B cell (primary cell): ENCODE measurements around the gene USP48. TPM values are rescaled to one million over a fixed set of nuclear protein-coding genes. Genes with fewer than 3 reads are reported as not detected.

Source experiments
- ATAC-seq: fragments of 200-7000 bp; cut with Tn5 transposase; one replicate; pipeline ENCODE4 v1.10.0; 2021; ENCODE audit warnings: low read depth, mild to moderate bottlenecking, moderate number of reproducible peaks, moderate library complexity
- CTCF ChIA-PET: fragments of 350-600 bp; sonication (Branson Sonifier 250); formaldehyde crosslinking; loops from one replicate; lab custom pipeline; 2021; ENCODE audit warnings: antibody characterized with exemption, inconsistent platforms; lab: Charles Lee
- POLR2A ChIA-PET: fragments of 350-600 bp; sonication (Branson Sonifier 250); formaldehyde crosslinking; loops from one replicate; lab custom pipeline; 2021; ENCODE audit warnings: antibody characterized with exemption; lab: Charles Lee
- DNase-seq: peaks from one replicate; pipeline ENCODE4 v3.0.0; 2013
- H2AFZ ChIP-seq: 2 replicates; pipeline ENCODE4 v1.6.1; 2012; ENCODE audit warnings: mild to moderate bottlenecking, low read depth, low read length; ENCODE audit not compliant: insufficient read depth, poor library complexity, severe bottlenecking
- H3K27ac ChIP-seq, 2 donors: 1 replicate in 1 of 2; 2 replicates in 1 of 2; pipeline ENCODE4 v1.5.1; 2012 to 2013; ENCODE audit warnings: low read length in 2 of 2, mild to moderate bottlenecking in 2 of 2, moderate library complexity in 1 of 2
- H3K27me3 ChIP-seq, 4 experiments: fragments of 200-600 bp in 1 of 4; sonication (generic) in 1 of 4; replicated peaks in 1 of 4; 1 replicate in 2 of 4; 2 replicates in 2 of 4; pipeline versions ENCODE4 v1.6.1 to v1.7.0; 2013 to 2016; ENCODE audit warnings: low read length in 3 of 4, mild to moderate bottlenecking in 2 of 4, mixed read lengths in 1 of 4, moderate library complexity in 1 of 4; ENCODE audit not compliant: insufficient read depth in 4 of 4, control insufficient read depth in 3 of 4; ENCODE audit errors: control extremely low read depth in 1 of 4
- H3K36me3 ChIP-seq, 2 experiments: replicated peaks in 1 of 2; 1 replicate in 1 of 2; 2 replicates in 1 of 2; pipeline versions ENCODE4 v1.6.1 to v1.7.1; 2013; ENCODE audit warnings: low read length in 1 of 2; ENCODE audit not compliant: insufficient read depth in 2 of 2, control insufficient read depth in 1 of 2; ENCODE audit errors: control extremely low read depth in 1 of 2, extremely low read depth in 1 of 2
- H3K4me1 ChIP-seq, 2 donors: fragments of 200-600 bp in 1 of 2; sonication (generic) in 1 of 2; 1 replicate in 1 of 2; 2 replicates in 1 of 2; pipeline versions ENCODE4 v1.5.1 to v1.6.1; 2013 to 2017; ENCODE audit warnings: low read length in 2 of 2; ENCODE audit not compliant: control insufficient read depth in 2 of 2, insufficient read depth in 2 of 2
- H3K4me2 ChIP-seq: replicated peaks from 2 replicates; pipeline ENCODE3; 2012; ENCODE audit warnings: mild to moderate bottlenecking, low read depth, low read length; ENCODE audit not compliant: poor library complexity, severe bottlenecking
- H3K4me3 ChIP-seq, 5 experiments: fragments of 200-600 bp in 1 of 5; sonication (generic) in 1 of 5; 1 replicate in 3 of 5; 2 replicates in 2 of 5; pipeline versions ENCODE4 v1.5.1 to v1.7.0; 2011 to 2016; ENCODE audit warnings: low read length in 4 of 5, mild to moderate bottlenecking in 4 of 5, low read depth in 2 of 5, control low read depth in 1 of 5, moderate library complexity in 1 of 5; ENCODE audit not compliant: insufficient read depth in 1 of 5; ENCODE audit errors: control extremely low read depth in 1 of 5, extremely low read depth in 1 of 5
- H3K79me2 ChIP-seq: fragments of 200-600 bp; sonication (generic); one replicate; pipeline ENCODE4 v1.6.0; 2016; ENCODE audit warnings: low read length; ENCODE audit not compliant: control insufficient read depth, insufficient read depth
- H3K9ac ChIP-seq: fragments of 200-600 bp; sonication (generic); 2 replicates; pipeline ENCODE4 v1.6.1; 2017; ENCODE audit warnings: mild to moderate bottlenecking, low read length, moderate library complexity
- H3K9me3 ChIP-seq, 3 donors: one replicate each; pipeline versions ENCODE4 v1.6.1 to v1.7.1; 2013; ENCODE audit warnings: low read length in 2 of 3; ENCODE audit not compliant: control insufficient read depth in 2 of 3, insufficient read depth in 1 of 3; ENCODE audit errors: control extremely low read depth in 1 of 3
- H4K20me1 ChIP-seq: 2 replicates; pipeline ENCODE4 v1.6.0; 2012; ENCODE audit warnings: mild to moderate bottlenecking, low read length; ENCODE audit not compliant: insufficient read depth, control insufficient read depth, poor library complexity, severe bottlenecking
- H3K27ac Mint-ChIP-seq: one replicate; pipeline ENCODE4 v1.8.0; 2021; ENCODE audit warnings: mixed read lengths
- H3K27me3 Mint-ChIP-seq: one replicate; pipeline ENCODE4 v1.8.0; 2021; ENCODE audit warnings: mixed read lengths
- H3K4me1 Mint-ChIP-seq: one replicate; pipeline ENCODE4 v1.8.0; 2021; ENCODE audit warnings: mixed read lengths
- H3K4me3 Mint-ChIP-seq: one replicate; pipeline ENCODE4 v1.8.0; 2021; ENCODE audit warnings: mixed read lengths
- H3K9me3 Mint-ChIP-seq: one replicate; pipeline ENCODE4 v1.8.0; 2022; ENCODE audit warnings: mixed read lengths; ENCODE audit not compliant: insufficient read depth
- CTCF ChIP-seq: fragments of 200-600 bp; IDR thresholded peaks from one replicate; pipeline ENCODE4 v1.8.0; 2022; ENCODE audit warnings: antibody characterized with exemption, mild to moderate bottlenecking
- EZH2 ChIP-seq: IDR thresholded peaks from 2 replicates; pipeline ENCODE4 v1.6.1; 2012; ENCODE audit warnings: borderline replicate concordance, low read depth, mild to moderate bottlenecking, moderate library complexity, low read length; ENCODE audit not compliant: insufficient read depth, poor library complexity, severe bottlenecking
- WGBS: methylation state at CpG from one replicate; pipeline ENCODE4 v1.1.5; 2013; ENCODE audit warnings: missing lambda C conversion rate; ENCODE audit not compliant: insufficient coverage; 5-methylcytosine and 5-hydroxymethylcytosine counted together
- intact Hi-C: fragments of 100-400 bp; cut with micrococcal nuclease; formaldehyde crosslinking; loops from one replicate; pipeline ENCODE4 v1.10.0; 2022
- polyA plus RNA-seq: library from polyadenylated mRNA; depleted of rRNA; stranded (reverse); fragments of >200 nt; gene quantifications from 2 replicates; pipeline ENCODE4 v1.2.3, GENCODE V29; 2012
- total RNA-seq, 2 donors: library from RNA; stranded (reverse); fragments of 120-200 nt in 1 of 2; gene quantifications; 1 replicate in 1 of 2; 2 replicates in 1 of 2; pipeline versions ENCODE4 v1.2.3 to v1.2.4, GENCODE V29; 2013 to 2022

USP48 gene
- total and polyA plus RNA-seq, 2 donors (not counting 1 experiment from before 2014, with no cell fraction given) = 21.2 to 135 TPM

GRCh38 chr1:21673277-21673780 is 109.6 kb downstream of the USP48 start:
- Histone ChIP-seq H4K20me1 (no peaks in the 10 kb centered on the region), H3K27me3 (peaks cover 0 to 14% (median 7%) of the 10 kb centered on the region in 4 experiments), H3K4me1 (peaks cover 14 to 17% of the 10 kb centered on the region in 2 donors), H3K79me2 (no peaks in the 10 kb centered on the region), H3K4me3 (no peak overlapping the region), H3K9ac (no peak overlapping the region), H3K4me2 (no peak overlapping the region), H3K36me3 (peaks cover 0 to 4% of the 10 kb centered on the region in 2 experiments), H3K9me3 (peaks cover 0 to 5% (median 0%) of the 10 kb centered on the region in 3 donors), H3K27ac (no peak overlapping the region), H2AFZ (no peak overlapping the region)
- DNase-seq = no peak
- TF ChIP-seq CTCF (no peak), EZH2 (no peak)
- H3K27me3 Mint-ChIP-seq = peaks cover under 1% of the 10 kb centered on the region
- POLR2A ChIA-PET = no interaction called here
- H3K4me1 Mint-ChIP-seq = peaks cover 21% of the 10 kb centered on the region
- intact Hi-C loops = no loop called here
- 22% methylated on average over 7 of the region's 9 CpGs for WGBS
- CTCF ChIA-PET = interaction anchor here (1.0 kb wide), 1 partner anchor 166 kb away, joined by 3 read pairs; no protein-coding TSS in a partner anchor
- H3K9me3 Mint-ChIP-seq = no peaks in the 10 kb centered on the region
- ATAC-seq = no peak
- no peak overlapping the region for H3K4me3 Mint-ChIP-seq
- H3K27ac Mint-ChIP-seq = no peak overlapping the region

- ATAC-seq = no peak
- H3K27ac Mint-ChIP-seq = no peak overlapping the region
- Histone ChIP-seq H2AFZ (no peak overlapping the region), H3K4me2 (no peak overlapping the region), H3K9ac (no peak overlapping the region), H3K4me1 (peaks cover 19 to 23% of the 10 kb centered on the region in 2 donors), H4K20me1 (no peaks in the 10 kb centered on the region), H3K27me3 (peaks cover 0 to 21% (median 12%) of the 10 kb centered on the region in 4 experiments), H3K36me3 (peaks cover 0 to under 1% of the 10 kb centered on the region in 2 experiments), H3K79me2 (no peaks in the 10 kb centered on the region), H3K4me3 (no peak overlapping the region), H3K27ac (no peak overlapping the region), H3K9me3 (peaks cover 0 to 9% (median 0%) of the 10 kb centered on the region in 3 donors)
- no peak for DNase-seq
- intact Hi-C loops = no loop called here
- CTCF ChIA-PET = interaction anchor here (1.0 kb wide), 1 partner anchor 165 kb away, joined by 3 read pairs; no protein-coding TSS in a partner anchor
- no peaks in the 10 kb centered on the region for H3K9me3 Mint-ChIP-seq
- H3K4me1 Mint-ChIP-seq = peaks cover 24% of the 10 kb centered on the region
- WGBS = 93% methylated on average over 7 of the region's 10 CpGs
- POLR2A ChIA-PET = no interaction called here
- H3K4me3 Mint-ChIP-seq = no peak overlapping the region
- H3K27me3 Mint-ChIP-seq = peaks cover 7% of the 10 kb centered on the region
- TF ChIP-seq CTCF (no peak), EZH2 (no peak)
These were observed 110.3 kb downstream of the USP48 start for GRCh38 chr1:21672478-21673276.
